IMR-90 (cell line): Measurements from ENCODE around the gene KCNK7. TPM values are rescaled to one million over a fixed set of nuclear protein-coding genes. Genes with fewer than 3 reads are reported as not detected.

Experiments used
- ATAC-seq: fragments of 200-7000 bp; cut with Tn5 transposase; 2 replicates; pipeline ENCODE4 v1.9.1; 2020; ENCODE audit warnings: low read depth, mild to moderate bottlenecking, moderate library complexity
- BruUV-seq: library from RNA; stranded (reverse); fragments of 400-500 nt; replicated peaks from 2 replicates; lab custom pipeline; 2021; lab: Mats Ljungman, UMichigan
- CTCF ChIA-PET: fragments of 300-600 bp; formaldehyde crosslinking; extraction: SDS; loops from one replicate; lab custom pipeline; 2021; ENCODE audit warnings: antibody characterized with exemption; lab: Yijun Ruan, JAX
- POLR2A ChIA-PET: fragments of 300-600 bp; sonication (Branson Sonifier 250); formaldehyde crosslinking; loops from one replicate; lab custom pipeline; 2022; ENCODE audit warnings: antibody characterized with exemption; ENCODE audit not compliant: unreplicated experiment; lab: Charles Lee
- DNase-seq: peaks from one replicate; pipeline ENCODE4 v3.0.0; 2013
- H2AFZ ChIP-seq: replicated peaks from 2 replicates; pipeline ENCODE3; 2013; ENCODE audit warnings: low read length, mild to moderate bottlenecking; ENCODE audit not compliant: poor library complexity
- H2AK5ac ChIP-seq: 2 replicates; pipeline ENCODE4 v1.6.1; 2013; ENCODE audit warnings: low read depth, low read length, inconsistent platforms
- H2AK9ac ChIP-seq: replicated peaks from 2 replicates; pipeline ENCODE3; 2013; ENCODE audit warnings: mild to moderate bottlenecking, low read depth, low read length, moderate library complexity; ENCODE audit not compliant: poor library complexity
- H2BK120ac ChIP-seq: 2 replicates; pipeline ENCODE4 v1.6.1; 2013; ENCODE audit warnings: low read depth, low read length, inconsistent platforms
- H2BK15ac ChIP-seq: 3 replicates; pipeline ENCODE4 v1.6.1; 2013; ENCODE audit warnings: low read depth, low read length, inconsistent platforms
- H2BK20ac ChIP-seq: 2 replicates; pipeline ENCODE4 v1.6.1; 2013; ENCODE audit warnings: low read depth, mild to moderate bottlenecking, inconsistent platforms, low read length, moderate library complexity
- H2BK5ac ChIP-seq: 2 replicates; pipeline ENCODE4 v1.6.1; 2013; ENCODE audit warnings: mild to moderate bottlenecking, low read depth, low read length, inconsistent platforms; ENCODE audit not compliant: poor library complexity, severe bottlenecking
- H3K14ac ChIP-seq: replicated peaks from 2 replicates; pipeline ENCODE4 v1.6.1; 2013; ENCODE audit warnings: low read depth, low read length, inconsistent platforms
- H3K18ac ChIP-seq: 2 replicates; pipeline ENCODE4 v1.6.1; 2013; ENCODE audit warnings: low read depth, low read length, control low read depth
- H3K23ac ChIP-seq: 2 replicates; pipeline ENCODE4 v1.6.1; 2013; ENCODE audit warnings: low read depth, low read length, inconsistent platforms
- H3K27ac ChIP-seq: 2 replicates; pipeline ENCODE4 v1.5.1; 2013; ENCODE audit warnings: mild to moderate bottlenecking, control low read depth, low read length; ENCODE audit not compliant: insufficient read depth
- H3K27me3 ChIP-seq: 2 replicates; pipeline ENCODE4 v1.6.1; 2013; ENCODE audit warnings: low read length; ENCODE audit not compliant: control insufficient read depth, insufficient read depth
- H3K36me3 ChIP-seq: 2 replicates; pipeline ENCODE4 v1.6.1; 2013; ENCODE audit warnings: low read length, mixed read lengths; ENCODE audit not compliant: control insufficient read depth, insufficient read depth
- H3K4ac ChIP-seq: 2 replicates; pipeline ENCODE4 v1.6.1; 2013; ENCODE audit warnings: low read depth, low read length, inconsistent platforms
- H3K4me1 ChIP-seq: 2 replicates; pipeline ENCODE4 v1.6.1; 2013; ENCODE audit warnings: low read length, mixed read lengths; ENCODE audit not compliant: control insufficient read depth, insufficient read depth
- H3K4me2 ChIP-seq: 2 replicates; pipeline ENCODE4 v1.6.1; 2013; ENCODE audit warnings: low read depth, mild to moderate bottlenecking, control low read depth, low read length, moderate library complexity
- H3K4me3 ChIP-seq: 2 replicates; pipeline ENCODE4 v1.5.1; 2013; ENCODE audit warnings: low read depth, mild to moderate bottlenecking, control low read depth, low read length, moderate library complexity; ENCODE audit not compliant: insufficient read depth
- H3K56ac ChIP-seq: 2 replicates; pipeline ENCODE4 v1.6.1; 2013; ENCODE audit warnings: low read length, inconsistent platforms; ENCODE audit not compliant: insufficient read depth; ENCODE audit errors: extremely low read depth
- H3K79me1 ChIP-seq, 2 experiments: 2 replicates each; pipeline ENCODE4 v1.6.1; 2013; ENCODE audit warnings: low read length in 2 of 2, inconsistent platforms in 1 of 2, low read depth in 1 of 2
- H3K9ac ChIP-seq: 2 replicates; pipeline ENCODE4 v1.6.1; 2013; ENCODE audit warnings: low read depth, low read length, control low read depth
- H3K9me1 ChIP-seq: 2 replicates; pipeline ENCODE4 v1.6.1; 2013; ENCODE audit warnings: low read length, inconsistent platforms; ENCODE audit not compliant: insufficient read depth
- H3K9me3 ChIP-seq: 2 replicates; pipeline ENCODE4 v1.6.1; 2013; ENCODE audit warnings: low read length; ENCODE audit not compliant: control insufficient read depth, insufficient read depth
- H4K20me1 ChIP-seq: 2 replicates; pipeline ENCODE4 v1.6.1; 2013; ENCODE audit warnings: low read length, inconsistent platforms; ENCODE audit not compliant: insufficient read depth
- H4K5ac ChIP-seq: 2 replicates; pipeline ENCODE4 v1.6.1; 2013; ENCODE audit warnings: mild to moderate bottlenecking, low read depth, low read length, control low read depth
- H4K8ac ChIP-seq, 2 experiments: 2 replicates each; pipeline ENCODE4 v1.6.1; 2013; ENCODE audit warnings: low read depth in 2 of 2, low read length in 2 of 2, control low read depth in 1 of 2, inconsistent platforms in 1 of 2
- H4K91ac ChIP-seq: 2 replicates; pipeline ENCODE4 v1.6.1; 2013; ENCODE audit warnings: low read depth, low read length, inconsistent platforms; ENCODE audit not compliant: insufficient read depth
- BHLHE40 ChIP-seq: fragments of 150-350 bp; IDR thresholded peaks from 2 replicates; pipeline ENCODE4 v1.6.1; 2016; ENCODE audit warnings: mild to moderate bottlenecking, low read depth, low read length
- CEBPB ChIP-seq: IDR thresholded peaks from 2 replicates; pipeline ENCODE4 v1.6.1; 2012; ENCODE audit warnings: low read depth, low read length, improper control_type of control experiment
- CHD1 ChIP-seq: IDR thresholded peaks from 2 replicates; pipeline ENCODE4 v1.6.1; 2012; ENCODE audit warnings: low read depth, low read length, improper control_type of control experiment
- ELK1 ChIP-seq: fragments of 150-350 bp; IDR thresholded peaks from 2 replicates; pipeline ENCODE4 v1.6.1; 2016; ENCODE audit warnings: low read depth, mild to moderate bottlenecking, low read length, moderate library complexity, borderline replicate concordance
- FOS ChIP-seq: fragments of 150-350 bp; IDR thresholded peaks from 2 replicates; pipeline ENCODE4 v1.6.1; 2016; ENCODE audit warnings: low read depth, low read length
- MAFK ChIP-seq: IDR thresholded peaks from 2 replicates; pipeline ENCODE4 v1.6.1; 2012; ENCODE audit warnings: low read depth, low read length, improper control_type of control experiment
- MAZ ChIP-seq: IDR thresholded peaks from 2 replicates; pipeline ENCODE4 v1.6.1; 2012; ENCODE audit warnings: low read depth, mild to moderate bottlenecking, low read length, improper control_type of control experiment, moderate library complexity, borderline replicate concordance
- MXI1 ChIP-seq: IDR thresholded peaks from 2 replicates; pipeline ENCODE4 v1.6.1; 2012; ENCODE audit warnings: low read depth, mild to moderate bottlenecking, low read length, moderate library complexity, borderline replicate concordance
- NFE2L2 ChIP-seq: fragments of 150-350 bp; IDR thresholded peaks from 2 replicates; pipeline ENCODE4 v1.6.1; 2016; ENCODE audit warnings: low read depth, mild to moderate bottlenecking, low read length
- POLR2A ChIP-seq: IDR thresholded peaks from 2 replicates; pipeline ENCODE4 v1.6.1; 2012; ENCODE audit warnings: mild to moderate bottlenecking, low read depth, low read length
- RAD21 ChIP-seq: IDR thresholded peaks from 2 replicates; pipeline ENCODE4 v1.6.1; 2012; ENCODE audit warnings: low read length, improper control_type of control experiment
- RCOR1 ChIP-seq: IDR thresholded peaks from 2 replicates; pipeline ENCODE4 v1.6.1; 2012; ENCODE audit warnings: mild to moderate bottlenecking, low read length, improper control_type of control experiment; ENCODE audit not compliant: insufficient replicate concordance
- RFX5 ChIP-seq: IDR thresholded peaks from 2 replicates; pipeline ENCODE4 v1.8.0; 2012; ENCODE audit warnings: low read depth, mild to moderate bottlenecking, low read length, moderate library complexity
- SMC3 ChIP-seq: fragments of 150-350 bp; IDR thresholded peaks from 2 replicates; pipeline ENCODE4 v1.6.1; 2016; ENCODE audit warnings: low read depth, mild to moderate bottlenecking, antibody characterized with exemption, low read length, moderate library complexity
- WGBS, 2 experiments: methylation state at CpG; one replicate each; pipeline versions ENCODE4 v1.1.5 to v1.1.7; 2013; ENCODE audit warnings: missing lambda C conversion rate in 2 of 2; ENCODE audit not compliant: insufficient read length in 1 of 2; ENCODE audit errors: extremely low coverage in 2 of 2; 5-methylcytosine and 5-hydroxymethylcytosine counted together
- dilution Hi-C: fragments of 300-500 bp; cut with HindIII; formaldehyde crosslinking; loops from one replicate; pipeline ENCODE4 v1.14.3; 2018; ENCODE audit warnings: low sequenced_read_pairs; ENCODE audit not compliant: unreplicated experiment
- in situ Hi-C: fragments of 300-500 bp; cut with MboI; formaldehyde crosslinking; loops from 3 replicates; pipeline ENCODE4 v1.14.3; 2019; ENCODE audit warnings: low sequenced_read_pairs, inconsistent platforms, mixed read lengths
- intact Hi-C: fragments of 100-400 bp; cut with micrococcal nuclease; formaldehyde crosslinking; loops from 2 replicates; pipeline ENCODE4 v1.10.0; 2022
- polyA plus RNA-seq, 3 experiments: library from polyadenylated mRNA; depleted of rRNA; stranded (reverse); fragments of >200 nt; gene quantifications; 2 replicates each; pipeline ENCODE4 v1.2.3, GENCODE V29; 2012; ENCODE audit warnings: low replicate concordance in 1 of 3
- total RNA-seq: library from RNA; depleted of rRNA; stranded (reverse); fragments of >200 nt; gene quantifications from 2 replicates; pipeline ENCODE4 v1.2.3, GENCODE V29; 2012

KCNK7 gene
- total and polyA plus RNA-seq, 2 of the 4 experiments (the other 2 are of a cell fraction), result 0.09 TPM; not detected in 1

- intact Hi-C loops, result no loop called here
- no peak overlapping the region for H2BK5ac ChIP-seq
- peaks cover 60% of the 10 kb centered on the region for H3K36me3 ChIP-seq
- ATAC-seq (no peak), DNase-seq (no peak)
- H3K4me3 ChIP-seq, result no peak overlapping the region
- H3K4me2 ChIP-seq, result no peak overlapping the region
- no peaks in the 10 kb centered on the region; the same call in 1 of the 2 replicates for H3K9me1 ChIP-seq
- no peak overlapping the region for H4K91ac ChIP-seq
- in situ Hi-C loops, result no loop called here
- ChIA-PET POLR2A (no interaction called here), CTCF (no interaction called here)
- no peak overlapping the region for H2AK5ac ChIP-seq
- H4K20me1 ChIP-seq, result peaks cover 12% of the 10 kb centered on the region; the same call in 1 of the 2 replicates
- H2BK15ac ChIP-seq, result no peak overlapping the region
- no peak overlapping the region for H2BK120ac ChIP-seq
- dilution Hi-C loops, result no loop called here
- no peak overlapping the region for H3K14ac ChIP-seq
- no peak overlapping the region for H3K56ac ChIP-seq
- H2AFZ ChIP-seq, result no peak overlapping the region
- H3K79me1 ChIP-seq, result peaks cover 15 to 23% of the 10 kb centered on the region in 2 experiments
- TF ChIP-seq MAFK, result no peak
- no peak for TF ChIP-seq POLR2A
- no peak for TF ChIP-seq MXI1
- no peak for TF ChIP-seq RAD21
- no peak for TF ChIP-seq NFE2L2
- TF ChIP-seq RCOR1, result no peak
- TF ChIP-seq MAZ, result no peak
- TF ChIP-seq FOS, result no peak
- no peak for TF ChIP-seq SMC3
- TF ChIP-seq RFX5, result no peak
- no peak for TF ChIP-seq CHD1
- no peak for TF ChIP-seq BHLHE40
- no peak for TF ChIP-seq ELK1
- TF ChIP-seq CEBPB, result no peak
- no peak overlapping the region for H3K4ac ChIP-seq
- no peaks in the 10 kb centered on the region for H3K9me3 ChIP-seq
- no peak overlapping the region for H3K27ac ChIP-seq
- H2BK20ac ChIP-seq, result no peak overlapping the region
- no peak overlapping the region for H3K9ac ChIP-seq
- no peaks in the 10 kb centered on the region for H3K27me3 ChIP-seq
- no TSS peak for BruUV-seq
- H3K4me1 ChIP-seq, result peaks cover 6% of the 10 kb centered on the region
- WGBS, 2 experiments, result 92% methylated on average over 6 of the region's 11 CpGs; no CpG with 5 or more reads in 1 of the 2 experiments
- no peak overlapping the region for H4K5ac ChIP-seq
- H4K8ac ChIP-seq, result no peak overlapping the region
- H3K23ac ChIP-seq, result no peak overlapping the region
- H3K18ac ChIP-seq, result no peak overlapping the region
- no peak overlapping the region for H2AK9ac ChIP-seq
These were observed 38.8 kb upstream of the KCNK7 start for GRCh38 chr11:65634440-65634839.
